Neural cell (in vitro differentiated cells): Measurements from ENCODE around the gene SHMT1.
"Not testable (repeated sequence)": the region's sequence is repeated elsewhere in the genome, so short reads cannot be mapped to it uniquely, and the experiment has no call there.

Source experiments
- CTCF ChIP-seq: fragments of 450-650 bp; IDR thresholded peaks from 2 replicates; pipeline ENCODE4 v1.5.1; 2014; ENCODE audit warnings: antibody characterized with exemption, mild to moderate bottlenecking, moderate library complexity; ENCODE audit not compliant: poor library complexity, severe bottlenecking
- EP300 ChIP-seq: fragments of 450-650 bp; conservative IDR thresholded peaks from 2 replicates; pipeline ENCODE4 v1.6.1; 2014; ENCODE audit warnings: antibody characterized with exemption, mild to moderate bottlenecking, moderate library complexity; ENCODE audit not compliant: poor library complexity, severe bottlenecking
- EZH2 ChIP-seq: fragments of 200-600, 300-800 bp; shearing (Covaris generic), sonication (generic); IDR thresholded peaks from 2 replicates; pipeline ENCODE4 v1.6.1; 2014; ENCODE audit warnings: antibody characterized with exemption, low read length, borderline replicate concordance, mild to moderate bottlenecking; ENCODE audit not compliant: insufficient read depth, poor library complexity, severe bottlenecking
- MXI1 ChIP-seq: fragments of 450-650 bp; conservative IDR thresholded peaks from 2 replicates; pipeline ENCODE4 v1.6.1; 2014; ENCODE audit warnings: antibody characterized with exemption, mild to moderate bottlenecking; ENCODE audit not compliant: poor library complexity, severe bottlenecking
- POLR2AphosphoS5 ChIP-seq: IDR thresholded peaks from 2 replicates; pipeline ENCODE4 v1.6.1; 2012
- RAD21 ChIP-seq: fragments of 450-650 bp; conservative IDR thresholded peaks from 2 replicates; pipeline ENCODE4 v1.6.1; 2014; ENCODE audit warnings: antibody characterized with exemption, mild to moderate bottlenecking, moderate library complexity
- REST ChIP-seq: IDR thresholded peaks from 2 replicates; pipeline ENCODE4 v1.6.1; 2012; ENCODE audit warnings: borderline replicate concordance
- SMC3 ChIP-seq: fragments of 450-650 bp; conservative IDR thresholded peaks from 2 replicates; pipeline ENCODE4 v1.6.1; 2014; ENCODE audit warnings: antibody characterized with exemption, mild to moderate bottlenecking, moderate library complexity; ENCODE audit not compliant: poor library complexity
- TAF1 ChIP-seq: IDR thresholded peaks from 2 replicates; pipeline ENCODE4 v1.6.1; 2012; ENCODE audit warnings: low read depth

- TF ChIP-seq CTCF, MXI1, TAF1, EZH2, RAD21, REST, POLR2AphosphoS5, EP300, SMC3: not testable (repeated sequence)
Observed at GRCh38 chr17:18338158-18338557, 25.2 kb downstream of the SHMT1 start.
